ENCODE results near the gene IFRD2.
"Not testable (repeated sequence)": the region's sequence is repeated elsewhere in the genome, so short reads cannot be mapped to it uniquely, and the experiment has no call there.

IFRD2 gene

DNA sequence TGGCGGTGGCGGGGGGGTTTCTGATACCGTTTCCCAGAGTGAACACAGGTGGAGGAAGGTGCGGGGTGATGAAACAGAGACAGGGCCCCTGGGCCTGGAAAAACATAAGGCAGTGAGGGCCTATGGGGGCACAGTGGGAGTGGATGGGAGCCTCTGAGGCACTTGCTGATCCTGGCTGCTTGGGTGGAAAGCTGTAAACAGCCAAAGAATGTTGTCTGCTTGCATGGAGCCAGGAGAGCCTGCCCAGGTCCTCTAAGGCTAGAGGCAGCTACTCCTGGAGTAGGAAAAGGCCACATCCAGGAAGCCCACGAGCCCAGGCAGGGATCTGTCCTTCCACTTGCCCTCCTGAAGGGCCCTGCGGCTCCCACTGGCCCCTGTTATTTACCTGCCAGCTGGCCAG, 26.2 kb downstream of the IFRD2 start:
- no peak for DNase-seq

DNA sequence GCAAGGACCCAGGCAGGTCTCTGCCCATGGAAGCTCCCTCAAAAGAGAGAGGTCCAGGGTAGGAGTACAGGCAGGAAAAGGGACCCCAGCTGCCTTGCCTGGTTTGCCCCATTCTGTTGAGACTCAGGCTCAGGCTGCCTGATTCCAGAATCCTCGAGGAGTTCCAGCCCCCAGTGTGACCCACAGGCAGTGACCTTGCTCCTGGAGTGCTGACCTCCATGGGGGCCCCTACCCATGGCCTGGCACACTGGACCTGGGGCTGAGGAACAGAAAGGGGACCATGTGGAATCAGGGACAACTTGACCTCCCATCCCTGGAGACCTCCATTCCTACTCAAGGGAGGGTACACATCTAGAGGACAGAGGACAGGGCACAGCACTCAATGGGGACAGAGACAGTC, 26.7 kb downstream of the IFRD2 start:
- DNase-seq = no peak

DNA sequence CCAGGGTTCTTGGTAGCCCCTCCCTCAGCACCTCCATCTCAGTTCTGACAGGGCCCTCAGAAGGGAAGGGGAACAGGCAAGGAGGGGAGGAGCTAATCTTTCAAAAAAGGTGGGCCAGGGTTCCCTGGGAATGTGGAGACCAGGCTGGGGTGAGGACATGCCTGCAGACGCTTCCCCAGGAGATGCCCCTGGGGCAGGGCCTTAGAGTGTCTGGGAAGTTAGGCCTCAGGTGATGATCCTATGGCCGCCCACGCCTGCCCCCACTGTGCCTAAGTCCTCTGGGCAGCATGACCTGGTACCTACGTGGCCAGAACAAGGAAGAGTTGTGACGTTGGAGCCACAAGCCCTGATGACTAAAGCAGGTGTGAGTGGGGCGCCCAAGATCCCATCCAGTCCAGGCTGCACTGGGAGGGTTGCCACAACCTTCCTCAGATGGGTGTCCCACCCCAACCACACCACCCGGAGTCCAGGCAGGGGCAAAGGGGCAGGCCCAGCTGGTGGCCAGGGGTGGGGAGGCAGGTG, 27.2 kb downstream of the IFRD2 start:
- DNase-seq = no peak

DNA sequence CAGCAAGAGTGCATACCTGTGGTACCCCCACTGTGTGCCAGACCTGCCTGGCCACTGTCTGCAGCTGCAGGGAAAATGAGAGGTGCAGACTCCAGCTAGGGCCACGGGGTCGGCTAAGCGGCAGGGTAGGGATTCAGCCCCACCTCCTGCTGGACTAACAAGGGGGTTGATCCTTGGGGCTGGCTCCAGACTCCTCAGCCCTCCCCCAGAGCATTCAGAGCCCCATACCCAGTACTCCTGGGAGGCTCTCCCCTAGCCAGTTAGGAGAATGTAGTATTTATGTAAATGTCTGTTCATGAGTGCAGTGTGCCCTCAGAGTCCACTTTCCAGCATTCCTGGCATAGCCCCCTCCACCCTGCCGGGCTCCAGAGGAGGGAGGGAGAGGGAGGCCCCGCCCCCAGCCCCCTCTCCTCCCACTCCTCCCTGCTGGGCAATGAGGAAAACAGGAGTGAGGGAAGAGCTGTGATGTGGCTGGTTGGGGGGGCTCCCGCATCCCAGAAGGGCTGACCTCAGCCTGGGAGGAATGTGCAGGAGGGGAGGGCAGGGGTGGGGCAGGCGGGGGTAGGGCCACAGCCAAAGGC, 27.8 kb downstream of the IFRD2 start:
- no peak for DNase-seq

DNA sequence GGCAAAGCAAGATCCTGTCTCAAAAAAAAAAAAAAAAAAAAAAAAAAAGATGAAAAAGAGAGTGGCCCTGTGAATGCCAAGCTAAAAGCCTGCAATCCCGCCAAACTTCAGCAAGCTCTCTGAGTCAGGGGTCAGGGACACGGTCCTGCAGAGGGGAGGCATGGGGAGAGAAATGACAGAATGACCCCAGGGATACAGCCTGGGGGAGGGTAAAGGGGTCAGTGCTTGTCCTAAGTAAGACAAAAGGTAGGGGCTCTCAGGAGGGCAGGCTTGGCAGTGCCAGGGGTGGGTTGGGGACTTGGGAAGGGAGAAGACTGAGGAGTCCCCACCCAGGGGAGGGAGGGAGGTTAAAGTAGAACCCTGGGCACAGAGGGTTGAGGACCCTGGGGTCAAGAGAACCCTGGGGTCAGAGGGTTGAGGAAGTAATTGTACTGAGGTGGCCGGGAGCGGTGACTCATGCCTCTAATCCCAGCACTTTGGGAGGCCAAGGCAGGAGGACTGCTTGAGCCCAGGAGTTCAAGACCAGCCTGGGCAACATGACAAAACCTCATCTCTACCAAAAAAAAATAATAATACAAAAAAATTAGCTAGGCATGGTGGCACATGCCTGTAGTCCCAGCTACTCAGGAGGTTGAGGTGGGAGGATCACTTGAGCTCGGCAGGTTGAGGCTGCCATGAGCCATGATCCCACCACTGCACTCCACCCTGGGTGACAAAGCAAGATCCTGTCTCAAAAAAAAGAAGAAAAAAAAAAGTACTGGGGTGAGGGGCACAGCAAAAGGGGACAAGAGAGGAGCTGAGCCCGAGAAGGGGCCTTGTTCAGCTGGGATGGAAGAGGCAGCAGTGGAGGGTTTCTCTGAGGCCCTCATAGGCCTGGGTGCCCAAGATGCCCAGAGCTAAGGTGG, 28.5 kb downstream of the IFRD2 start:
- DNase-seq = no peak

DNA sequence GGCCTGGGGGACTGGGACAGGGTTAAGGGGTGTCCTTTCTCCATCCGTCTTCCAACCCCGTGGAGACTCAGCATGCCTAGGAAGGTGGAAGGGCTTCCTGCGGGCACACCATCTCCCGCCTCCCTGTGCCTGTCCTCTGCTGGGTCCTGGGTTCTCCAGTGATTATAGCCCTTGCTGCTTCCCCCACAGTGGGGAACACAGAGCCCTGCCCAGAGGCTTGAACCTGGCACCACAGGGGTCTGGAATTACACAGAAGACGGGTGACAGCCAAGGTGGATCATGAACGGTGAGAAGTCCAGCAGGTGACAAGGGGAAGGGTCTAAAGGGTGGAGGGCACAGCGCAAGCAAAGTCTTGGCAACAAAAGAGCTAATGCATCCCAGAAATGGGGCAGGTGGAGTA, 29.5 kb downstream of the IFRD2 start:
- DNase-seq = no peak

DNA sequence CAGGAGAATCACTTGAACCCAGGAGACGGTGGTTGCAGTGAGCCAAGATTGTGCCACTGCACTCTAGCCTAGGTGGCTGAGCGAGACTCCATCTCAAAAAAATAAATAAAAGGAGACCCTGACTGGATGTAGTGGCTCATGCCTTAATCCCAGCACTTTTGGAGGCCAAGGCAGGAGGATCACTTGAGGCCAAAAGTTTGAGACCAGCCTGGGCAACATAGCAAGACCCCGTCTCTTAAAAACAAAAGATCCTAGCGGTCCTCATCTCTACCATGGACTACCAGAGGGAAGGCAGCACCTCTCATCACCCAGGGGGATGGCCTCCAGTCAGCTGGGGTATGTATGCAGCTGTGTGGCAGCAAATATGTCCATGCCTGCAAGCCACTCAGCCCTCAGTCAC, 30.0 kb downstream of the IFRD2 start:
- DNase-seq = not testable (repeated sequence)

DNA sequence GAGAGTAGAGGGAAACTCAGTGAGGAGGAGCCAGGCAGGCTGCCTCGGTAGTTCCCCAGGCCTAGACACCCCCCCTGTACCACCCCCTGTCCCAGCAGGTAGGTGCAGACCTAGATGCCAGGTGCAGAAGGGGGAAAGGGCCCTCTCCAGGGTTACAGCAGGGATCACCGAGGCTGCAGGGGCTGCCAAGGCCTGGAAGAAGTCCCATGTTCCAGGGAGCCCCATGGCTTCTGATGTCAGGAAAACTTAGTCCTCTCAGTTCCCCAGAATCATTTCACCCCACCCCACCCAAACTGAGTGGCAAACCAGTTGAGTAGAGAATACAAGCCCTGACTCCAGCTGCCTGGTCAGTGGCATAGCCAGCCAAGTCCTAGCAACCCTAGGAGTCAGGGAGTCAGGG, 30.7 kb downstream of the IFRD2 start:
- no peak for DNase-seq

DNA sequence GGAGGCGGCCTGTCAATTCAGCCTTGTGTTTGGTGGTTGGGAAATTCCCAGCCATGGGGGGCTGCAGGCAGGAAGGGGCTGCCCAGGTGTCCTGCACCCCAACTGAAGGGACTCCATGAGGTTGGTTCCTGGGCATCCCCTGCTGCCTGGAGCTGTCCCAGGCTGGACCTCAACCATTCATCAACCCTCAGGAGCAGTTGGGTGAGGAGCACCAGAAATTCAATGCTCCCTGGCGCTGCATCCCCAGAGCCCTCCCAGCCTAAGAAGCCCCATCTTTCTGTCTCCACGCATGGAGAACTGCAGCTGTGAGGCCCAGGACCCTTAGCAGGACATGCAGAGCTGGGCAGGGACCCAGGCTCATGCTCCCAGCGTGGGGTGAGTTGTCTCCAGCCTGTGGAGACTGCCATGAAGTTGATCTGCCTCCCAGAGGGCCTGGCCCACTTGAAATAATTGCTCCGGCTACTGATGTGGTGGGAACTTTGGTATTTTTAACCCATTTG, 31.2 kb downstream of the IFRD2 start:
- no peak for DNase-seq

DNA sequence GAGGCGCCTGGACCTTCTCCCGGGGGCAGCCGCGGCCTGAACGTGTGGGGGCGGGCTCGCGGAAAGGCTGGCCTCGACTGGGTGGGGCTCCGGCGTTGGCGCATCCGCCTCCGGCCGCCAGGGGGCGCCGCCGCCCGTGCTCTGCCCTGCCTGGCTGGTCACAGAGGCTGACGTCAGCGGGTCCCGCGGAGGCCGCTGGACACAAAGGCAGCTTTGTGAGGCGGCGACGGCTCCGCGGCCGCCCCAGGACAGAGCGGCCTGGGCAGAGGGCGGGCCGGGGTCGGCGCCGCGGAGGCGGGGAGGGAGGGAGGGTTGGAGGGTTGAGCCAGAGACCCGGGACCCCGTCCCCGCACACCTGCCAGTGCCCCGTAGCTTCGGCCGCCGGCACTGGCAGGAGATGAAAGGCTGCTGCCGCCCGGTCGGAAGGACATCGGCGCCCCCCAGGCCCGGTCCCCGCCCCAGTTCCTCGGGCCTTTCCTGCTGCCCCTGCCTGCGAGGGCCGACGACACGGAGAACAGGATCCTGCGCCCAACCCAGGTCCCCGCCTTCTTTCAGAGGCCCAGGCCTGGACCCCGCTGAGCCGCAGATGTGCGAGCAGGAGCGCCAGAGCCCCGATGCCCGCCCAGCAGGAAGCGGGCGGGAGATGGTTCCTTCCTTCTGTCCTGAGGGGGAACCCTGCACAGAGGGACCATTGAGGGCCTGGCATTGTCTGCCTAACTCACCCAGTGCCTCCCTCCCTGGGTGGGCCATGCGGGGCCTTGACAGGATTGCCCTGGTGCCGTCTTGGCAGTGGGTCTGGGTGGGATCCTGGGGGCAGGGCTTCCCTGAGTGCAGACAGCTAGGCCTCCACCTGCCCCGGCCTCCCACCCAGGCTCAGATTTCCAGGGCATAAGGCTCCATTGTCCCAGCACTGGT, 31.9 kb downstream of the IFRD2 start:
- DNase-seq = peak; percentile 84 to 86

DNA sequence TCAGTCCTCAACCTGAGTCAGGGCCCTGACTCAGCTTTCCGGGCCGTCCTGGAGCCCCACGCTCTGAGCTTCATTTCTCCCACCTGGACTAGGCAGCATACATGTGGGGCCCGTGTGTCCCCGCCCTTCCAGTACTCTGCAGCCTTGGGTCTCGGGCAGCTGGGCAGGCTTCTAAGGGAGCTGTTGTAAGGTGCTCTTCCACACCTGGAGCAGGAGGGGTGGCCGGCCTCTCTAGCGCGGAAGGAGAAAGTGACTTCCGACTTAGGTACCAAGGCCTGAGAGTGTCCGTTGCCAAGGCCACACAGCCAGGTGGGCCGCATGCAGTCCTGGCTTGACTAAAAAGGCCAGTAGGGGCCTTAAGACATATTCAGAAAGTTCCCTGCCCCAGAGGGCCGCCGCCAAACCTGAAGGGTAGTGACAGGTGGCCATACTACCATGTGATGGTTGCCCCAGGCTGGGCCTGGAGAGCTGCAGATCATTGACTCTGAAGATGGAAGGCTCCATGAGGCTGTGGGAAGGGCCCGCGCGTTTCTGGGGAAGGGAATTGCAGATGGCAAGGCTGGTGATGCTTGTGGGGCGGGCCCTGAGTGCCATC, 32.7 kb downstream of the IFRD2 start:
- DNase-seq = no peak

DNA sequence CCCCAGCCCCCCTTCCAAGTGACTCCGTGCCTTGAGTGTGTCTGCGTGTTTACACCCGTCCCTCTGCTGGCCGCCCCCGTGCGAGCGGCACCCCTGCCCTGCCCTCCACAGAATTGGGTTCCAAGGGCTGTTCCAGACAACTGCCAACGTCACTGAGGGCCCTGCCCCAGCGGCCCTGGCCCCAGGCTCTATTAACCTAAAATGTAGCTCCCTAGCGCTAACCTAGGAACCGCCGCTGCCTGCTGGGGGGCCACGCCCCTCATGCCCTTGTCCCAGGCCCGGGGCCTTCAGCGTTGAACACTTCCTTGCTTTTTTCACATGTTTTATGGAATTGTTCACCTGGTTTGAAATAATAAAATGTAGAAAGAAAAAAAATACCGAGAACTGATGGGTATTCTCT, 33.2 kb downstream of the IFRD2 start:
- DNase-seq = no peak

DNA sequence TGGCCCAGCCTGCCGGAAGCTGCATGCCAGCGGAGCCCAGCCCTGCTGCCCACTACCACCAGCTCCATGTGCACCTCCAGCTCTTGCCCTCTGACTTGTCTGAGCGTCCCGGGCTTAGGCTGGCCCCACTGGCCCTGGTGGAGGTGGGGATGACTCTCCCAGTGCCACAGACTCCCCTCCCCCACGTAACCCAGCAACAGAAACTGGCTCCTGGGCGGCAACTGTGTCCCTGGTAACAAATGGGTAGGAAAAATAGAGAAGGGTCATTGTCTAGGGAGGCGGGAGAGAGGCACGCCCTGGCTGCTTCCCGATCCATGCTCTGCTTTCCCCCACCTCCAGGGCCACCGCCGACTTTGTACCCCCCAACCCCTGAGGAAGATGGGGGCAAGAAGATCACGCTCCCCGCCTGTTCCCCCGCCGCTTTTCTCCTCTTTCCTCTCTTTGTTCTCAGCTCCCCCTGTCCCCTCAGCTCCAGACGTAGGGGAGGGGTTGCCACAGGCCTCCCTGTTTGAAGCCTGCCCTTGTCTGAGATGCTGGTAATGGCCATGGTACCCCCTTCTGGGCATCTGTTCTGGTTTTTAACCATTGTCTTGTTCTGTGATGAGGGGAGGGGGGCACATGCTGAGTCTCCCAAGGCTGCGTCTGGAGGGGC, 34.1 kb downstream of the IFRD2 start:
- DNase-seq = no peak

DNA sequence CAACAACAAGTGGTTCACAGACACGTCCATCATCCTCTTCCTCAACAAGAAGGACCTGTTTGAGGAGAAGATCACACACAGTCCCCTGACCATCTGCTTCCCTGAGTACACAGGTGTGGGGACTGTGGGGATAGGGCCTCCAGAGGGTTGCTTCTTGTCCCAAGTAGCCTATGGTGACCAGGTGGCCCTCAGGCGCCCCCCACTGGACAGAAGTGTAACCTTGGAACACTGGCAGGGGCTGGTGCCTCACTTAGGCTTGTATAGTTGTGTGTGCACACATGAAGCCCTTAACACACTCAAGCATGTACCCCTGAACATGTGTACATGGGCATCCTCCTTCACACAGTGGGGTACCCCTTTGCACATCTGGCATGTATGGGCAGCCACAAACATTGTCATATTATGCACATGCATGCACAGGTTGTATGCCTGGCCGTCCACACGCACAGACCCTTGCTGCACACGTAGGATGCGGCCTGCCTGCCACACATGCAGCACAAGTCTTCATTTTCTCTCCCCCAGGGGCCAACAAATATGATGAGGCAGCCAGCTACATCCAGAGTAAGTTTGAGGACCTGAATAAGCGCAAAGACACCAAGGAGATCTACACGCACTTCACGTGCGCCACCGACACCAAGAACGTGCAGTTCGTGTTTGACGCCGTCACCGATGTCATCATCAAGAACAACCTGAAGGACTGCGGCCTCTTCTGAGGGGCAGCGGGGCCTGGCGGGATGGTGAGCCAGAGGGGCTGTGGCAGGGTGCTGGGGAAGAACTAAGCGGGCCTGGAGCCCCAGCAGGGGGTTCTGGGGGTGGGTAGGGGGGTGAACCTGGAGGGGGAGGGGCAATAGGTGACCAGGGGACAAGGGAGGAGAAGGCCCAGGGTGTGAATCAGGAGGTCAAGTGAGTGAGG, 35.0 kb downstream of the IFRD2 start:
- peak; percentile 61 to 73 for DNase-seq

DNA sequence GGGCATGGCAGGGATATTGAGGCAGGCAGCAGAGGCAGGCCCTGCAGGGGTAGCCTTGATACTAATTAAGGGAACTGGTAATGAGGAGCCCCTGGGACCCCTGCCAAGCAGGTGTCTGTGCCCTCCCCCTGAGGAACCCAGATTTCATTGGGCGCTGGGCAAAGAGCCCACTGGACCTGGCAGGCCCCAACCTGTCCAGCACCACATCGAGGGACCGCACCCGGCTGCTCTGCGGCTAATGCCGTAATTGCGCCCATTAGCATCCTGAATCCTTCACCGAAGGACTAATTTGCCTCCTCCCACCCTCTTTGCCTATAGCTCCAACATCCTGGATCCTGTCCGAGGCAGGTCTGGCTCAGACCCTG, 37.0 kb downstream of the IFRD2 start:
- no peak for DNase-seq

DNA sequence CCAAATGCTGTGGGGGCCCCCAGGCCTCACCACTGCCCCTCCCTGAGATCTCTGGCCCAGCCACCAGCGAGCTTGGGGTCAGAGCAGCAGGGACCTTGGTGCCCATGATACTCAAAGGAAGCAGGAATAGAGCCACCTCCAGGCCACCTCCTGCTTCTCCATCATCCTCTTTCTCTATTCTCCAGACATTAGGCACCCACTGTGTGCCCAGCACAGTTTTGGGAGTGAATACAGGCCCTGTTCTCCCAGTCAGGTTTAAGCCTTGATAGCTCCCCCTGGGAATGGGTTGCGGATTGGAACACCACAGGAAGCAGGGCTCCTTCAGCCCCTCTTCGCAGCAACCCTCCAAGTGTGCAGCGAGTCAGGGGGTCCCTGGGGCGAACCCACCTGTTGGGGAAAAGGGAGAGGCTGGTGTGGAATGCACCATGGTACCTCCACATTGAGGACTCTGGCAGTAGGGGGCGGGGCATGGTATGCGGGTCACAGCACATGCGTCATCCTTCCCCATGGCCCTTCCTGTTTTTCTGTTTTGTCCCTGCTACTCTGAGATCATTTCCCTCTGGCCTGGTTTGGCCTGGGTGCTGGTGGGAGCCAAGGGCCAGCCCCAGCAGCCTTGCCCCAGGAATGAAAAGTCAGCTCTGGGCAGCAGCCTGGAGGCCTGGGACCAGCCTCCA, 37.5 kb downstream of the IFRD2 start:
- DNase-seq = no peak

DNA sequence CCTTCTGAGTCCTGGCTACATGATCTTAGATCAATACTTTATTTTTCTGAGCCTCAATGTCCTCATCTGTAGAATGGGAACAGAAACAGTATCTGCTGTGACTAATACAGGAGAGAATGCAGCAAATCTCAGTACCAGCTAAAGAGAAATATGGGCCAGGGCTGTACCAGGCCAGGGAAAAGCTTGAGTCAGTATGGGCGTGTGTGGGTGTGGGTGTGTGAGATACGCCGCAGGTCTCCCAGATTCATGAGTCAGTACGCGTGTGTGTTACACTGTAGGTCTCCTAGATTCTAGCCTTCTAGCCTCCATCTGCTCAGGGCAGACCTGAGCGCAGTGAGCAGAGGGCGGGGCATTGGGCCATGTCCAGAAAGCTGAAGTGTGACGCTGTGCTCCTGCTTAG, 41.0 kb downstream of the IFRD2 start:
- peak; percentile 68 to 73 for DNase-seq

DNA sequence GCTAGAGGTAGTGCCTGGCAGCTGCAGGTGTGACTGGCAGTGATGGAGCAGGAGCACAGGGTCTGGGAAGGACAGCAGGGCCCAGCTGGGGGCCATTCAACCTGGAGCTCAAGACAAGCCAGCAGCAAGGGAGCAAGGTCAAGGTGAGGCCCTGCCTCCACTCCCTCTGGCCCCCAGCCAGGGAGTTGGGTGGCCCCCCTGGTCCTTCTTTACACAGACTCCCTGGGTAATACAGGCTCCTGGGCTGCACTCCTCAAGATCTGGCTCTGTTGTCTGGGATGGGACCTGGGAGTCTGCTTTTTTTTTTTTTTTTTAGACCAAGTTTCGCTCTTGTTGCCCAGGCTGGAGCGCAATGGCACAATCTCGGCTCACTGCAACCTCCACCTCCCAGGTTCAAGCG, 41.7 kb downstream of the IFRD2 start:
- no peak for DNase-seq

DNA sequence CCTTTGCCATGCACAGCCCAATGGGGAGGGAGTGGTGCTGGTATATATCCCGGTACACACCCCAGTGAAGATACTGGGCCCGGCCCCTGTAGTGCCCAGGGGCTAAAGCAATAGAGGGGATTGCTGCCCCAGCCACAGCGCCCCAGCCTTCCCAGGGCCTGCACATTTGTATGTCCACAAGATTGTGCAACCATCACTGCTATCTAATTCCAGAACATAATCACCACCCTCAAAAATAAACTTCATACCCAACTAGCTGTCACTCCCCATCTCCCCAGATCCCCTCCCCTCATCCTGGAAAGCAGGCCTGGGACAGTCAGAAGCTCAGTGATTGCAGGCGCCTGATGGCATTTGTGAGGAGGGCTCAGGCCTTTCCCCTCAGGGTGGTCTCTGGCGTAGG, 42.8 kb downstream of the IFRD2 start:
- DNase-seq = no peak

DNA sequence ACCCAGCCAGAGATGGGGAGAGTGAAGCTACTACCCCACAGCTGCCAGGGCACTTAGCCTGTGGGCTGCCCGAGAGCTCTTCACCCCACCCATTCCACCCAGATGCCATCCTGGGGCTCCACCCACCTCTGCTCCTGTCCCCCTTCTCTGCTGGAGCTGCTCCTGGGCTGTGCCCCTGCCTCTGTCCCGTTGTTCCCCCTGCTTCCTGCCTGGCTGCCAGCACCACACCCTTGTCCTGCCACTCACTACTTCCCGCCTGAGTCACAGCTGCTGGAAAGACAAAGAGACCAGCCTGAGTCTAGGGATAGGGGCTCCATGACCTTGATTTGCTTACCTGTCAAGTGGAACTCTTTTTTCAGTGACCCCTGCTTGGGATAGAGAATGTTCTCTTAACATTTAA, 43.8 kb downstream of the IFRD2 start:
- no peak for DNase-seq
